GM23338 (cell line): Measurements from ENCODE around the gene MBNL3. TPM values are rescaled to one million over a fixed set of nuclear protein-coding genes. Genes with fewer than 3 reads are reported as not detected.

Source experiments
- ATAC-seq: fragments of 200-7000 bp; cut with Tn5 transposase; 3 replicates; pipeline ENCODE4 v1.9.1; 2020
- DNase-seq: peaks from one replicate; pipeline ENCODE4 v3.0.0-alpha.2; 2015; ENCODE audit warnings: low spot score
- H2AFZ ChIP-seq: fragments of 200-600 bp; sonication (generic); 2 replicates; pipeline ENCODE4 v1.8.0; 2016; ENCODE audit warnings: antibody characterized with exemption, mild to moderate bottlenecking, moderate library complexity
- H3F3A ChIP-seq: fragments of 200-600 bp; sonication (generic); replicated peaks from 2 replicates; pipeline ENCODE4 v1.8.0; 2017; ENCODE audit warnings: antibody characterized with exemption, mixed run types, low read depth
- H3K27ac ChIP-seq: fragments of 200-600 bp; sonication (generic); 2 replicates; pipeline ENCODE4 v1.6.1; 2016; ENCODE audit warnings: low read depth
- H3K27me3 ChIP-seq: fragments of 200-600 bp; sonication (generic); 2 replicates; pipeline ENCODE4 v1.8.0; 2016; ENCODE audit warnings: mild to moderate bottlenecking, mixed run types, moderate library complexity; ENCODE audit not compliant: insufficient read depth
- H3K36me3 ChIP-seq: fragments of 200-600 bp; sonication (generic); 2 replicates; pipeline ENCODE4 v1.8.0; 2016; ENCODE audit warnings: mild to moderate bottlenecking; ENCODE audit not compliant: insufficient read depth
- H3K4me1 ChIP-seq: fragments of 200-600 bp; sonication (generic); 2 replicates; pipeline ENCODE4 v1.8.0; 2016; ENCODE audit warnings: mild to moderate bottlenecking, moderate library complexity; ENCODE audit not compliant: insufficient read depth
- H3K4me2 ChIP-seq: fragments of 200-600 bp; sonication (generic); 2 replicates; pipeline ENCODE4 v1.7.1; 2017; ENCODE audit warnings: mixed run types
- H3K4me3 ChIP-seq: fragments of 200-600 bp; sonication (generic); 2 replicates; pipeline ENCODE4 v1.6.1; 2016; ENCODE audit warnings: mixed run types
- H3K79me2 ChIP-seq: fragments of 200-600 bp; sonication (generic); replicated peaks from 2 replicates; pipeline ENCODE4 v1.8.0; 2017; ENCODE audit warnings: mild to moderate bottlenecking; ENCODE audit not compliant: insufficient read depth
- H3K9me2 ChIP-seq: fragments of 200-600 bp; sonication (generic); 2 replicates; pipeline ENCODE4 v1.8.0; 2017; ENCODE audit not compliant: insufficient read depth
- H4K20me1 ChIP-seq: fragments of 200-600 bp; sonication (generic); replicated peaks from 2 replicates; pipeline ENCODE4 v1.8.0; 2017; ENCODE audit warnings: mild to moderate bottlenecking; ENCODE audit not compliant: insufficient read depth
- H3K27ac Mint-ChIP-seq: 2 replicates; pipeline ENCODE4 v1.8.0; 2020; ENCODE audit warnings: inconsistent platforms, mild to moderate bottlenecking, moderate library complexity, mixed read lengths
- H3K27me3 Mint-ChIP-seq: 3 replicates; pipeline ENCODE4 v1.8.0; 2022; ENCODE audit warnings: low read depth, mild to moderate bottlenecking, moderate library complexity, mixed read lengths, inconsistent platforms; ENCODE audit not compliant: insufficient read depth, poor library complexity
- H3K36me3 Mint-ChIP-seq: 3 replicates; pipeline ENCODE4 v1.8.0; 2021; ENCODE audit warnings: low read depth, mild to moderate bottlenecking, inconsistent platforms, moderate library complexity, mixed read lengths
- H3K4me1 Mint-ChIP-seq: 3 replicates; pipeline ENCODE4 v1.8.0; 2020; ENCODE audit warnings: mild to moderate bottlenecking, inconsistent platforms, mixed read lengths
- H3K4me3 Mint-ChIP-seq: 3 replicates; pipeline ENCODE4 v1.8.0; 2021; ENCODE audit warnings: moderate library complexity, mild to moderate bottlenecking, inconsistent platforms, mixed read lengths
- H3K9me3 Mint-ChIP-seq: 3 replicates; pipeline ENCODE4 v1.8.0; 2020; ENCODE audit warnings: moderate library complexity, mild to moderate bottlenecking, inconsistent platforms, mixed read lengths
- CTCF ChIP-seq, 2 experiments: fragments of 200-600 bp in 1 of 2; sonication (generic) in 1 of 2; conservative IDR thresholded peaks; 2 replicates each; pipeline versions ENCODE4 v1.5.1 to v1.6.1; 2016 to 2017; ENCODE audit warnings: antibody characterized with exemption in 2 of 2, low read depth in 2 of 2, mild to moderate bottlenecking in 2 of 2, moderate library complexity in 1 of 2
- EZH2 ChIP-seq: fragments of 200-600 bp; sonication (generic); IDR thresholded peaks from one replicate; pipeline ENCODE4 v1.8.0; 2017; ENCODE audit warnings: antibody characterized with exemption, mild to moderate bottlenecking, low read depth; ENCODE audit not compliant: unreplicated experiment
- EZH2phosphoT487 ChIP-seq: fragments of 200-600 bp; sonication (generic); IDR thresholded peaks from one replicate; pipeline ENCODE4 v1.8.1; 2018; ENCODE audit warnings: antibody characterized with exemption; ENCODE audit not compliant: unreplicated experiment
- JUNB ChIP-seq: IDR thresholded peaks from one replicate; pipeline ENCODE4 v1.6.1; 2016; ENCODE audit warnings: antibody characterized with exemption; ENCODE audit not compliant: unreplicated experiment
- NANOG ChIP-seq: IDR thresholded peaks from 2 replicates; pipeline ENCODE4 v1.6.1; 2016; ENCODE audit warnings: antibody characterized with exemption, borderline replicate concordance
- STAT1 ChIP-seq: IDR thresholded peaks from one replicate; pipeline ENCODE4 v1.6.1; 2016; ENCODE audit warnings: antibody characterized with exemption; ENCODE audit not compliant: unreplicated experiment
- ZNF114 ChIP-seq: fragments of 250-450 bp; sonication (Bioruptor Pico); IDR thresholded peaks from 2 replicates; pipeline ENCODE4 v1.5.0; 2020; ENCODE audit warnings: mild to moderate bottlenecking, moderate library complexity
- polyA plus RNA-seq: library from polyadenylated mRNA; unstranded; fragments of >200 nt; fragmentation: Nextera tagmentation; extraction: Ambion mirVana; gene quantifications from 2 replicates; pipeline ENCODE4 v1.2.1, GENCODE V29; 2016
- total RNA-seq: library from RNA; depleted of rRNA; stranded (reverse); fragments of >200 nt; shearing (Covaris generic); gene quantifications from 2 replicates; pipeline ENCODE4 v1.2.3, GENCODE V29; 2014
- TF ChIP-seq, protein P1 (sequence below): fragments of 250-450 bp; sonication (Bioruptor Pico); IDR thresholded peaks from 2 replicates; pipeline ENCODE4 v1.5.0; 2020; ENCODE audit warnings: mild to moderate bottlenecking, moderate library complexity

The MBNL3 gene
- total and polyA plus RNA-seq, 2 experiments from 2014 or later, result 2.3 to 2.4 TPM

GRCh38 chrX:132480581-132481203 is 8.1 kb downstream of the MBNL3 start:
- no peaks in the 10 kb centered on the region for H3K27me3 Mint-ChIP-seq
- Histone ChIP-seq H3K27me3 (no peaks in the 10 kb centered on the region), H2AFZ (peak overlapping the region; percentile 18; the same call in 1 of the 2 replicates), H3K4me1 (peaks cover 52% of the 10 kb centered on the region), H3K79me2 (no peaks in the 10 kb centered on the region), H3K4me3 (no peak overlapping the region), H3K4me2 (peak overlapping the region; percentile 60; the same call in 1 of the 2 replicates), H3F3A (no peaks in the 10 kb centered on the region), H4K20me1 (no peaks in the 10 kb centered on the region), H3K36me3 (no peaks in the 10 kb centered on the region), H3K9me2 (no peaks in the 10 kb centered on the region), H3K27ac (peak overlapping the region; percentile 26; the same call in 1 of the 2 replicates)
- H3K27ac Mint-ChIP-seq, result peak overlapping the region; percentile 91
- H3K9me3 Mint-ChIP-seq, result no peaks in the 10 kb centered on the region
- ATAC-seq (no peak), DNase-seq (no peak)
- no peak overlapping the region for H3K4me3 Mint-ChIP-seq
- H3K4me1 Mint-ChIP-seq, result peaks cover 72% of the 10 kb centered on the region
- TF ChIP-seq ZNF114 (no peak), CTCF (conservative IDR thresholded peaks at IDR 0.05; ENCODE audit: low read depth in 2 of 2) (no peak), NANOG (no peak), STAT1 (no peak)
- H3K36me3 Mint-ChIP-seq, result no peaks in the 10 kb centered on the region

- H3K36me3 Mint-ChIP-seq, result no peaks in the 10 kb centered on the region
- H3K27ac Mint-ChIP-seq, result no peak overlapping the region
- no peak for ATAC-seq
- DNase-seq, result no peak
- no peaks in the 10 kb centered on the region for H3K9me2 ChIP-seq
- H3K4me2 ChIP-seq, result no peak overlapping the region
- H3K9me3 Mint-ChIP-seq, result no peaks in the 10 kb centered on the region
- no peak overlapping the region for H3K27ac ChIP-seq
- H4K20me1 ChIP-seq, result no peaks in the 10 kb centered on the region
- no peaks in the 10 kb centered on the region for H3K79me2 ChIP-seq
- H3F3A ChIP-seq, result no peaks in the 10 kb centered on the region
- no peaks in the 10 kb centered on the region for H3K36me3 ChIP-seq
- peaks cover 5% of the 10 kb centered on the region for H3K4me1 ChIP-seq
- H3K4me3 ChIP-seq, result no peak overlapping the region
- H3K27me3 ChIP-seq, result no peaks in the 10 kb centered on the region
- no peaks in the 10 kb centered on the region for H3K27me3 Mint-ChIP-seq
- H2AFZ ChIP-seq, result no peak overlapping the region
- H3K4me1 Mint-ChIP-seq, result peaks cover 42% of the 10 kb centered on the region
- no peak overlapping the region for H3K4me3 Mint-ChIP-seq
- no peak for TF ChIP-seq NANOG
- TF ChIP-seq JUNB, result no peak
- no peak for TF ChIP-seq STAT1
- TF ChIP-seq ZNF114, result no peak
- TF ChIP-seq EZH2, result no peak
- TF ChIP-seq EZH2phosphoT487, result no peak
- TF ChIP-seq, protein P1, sequence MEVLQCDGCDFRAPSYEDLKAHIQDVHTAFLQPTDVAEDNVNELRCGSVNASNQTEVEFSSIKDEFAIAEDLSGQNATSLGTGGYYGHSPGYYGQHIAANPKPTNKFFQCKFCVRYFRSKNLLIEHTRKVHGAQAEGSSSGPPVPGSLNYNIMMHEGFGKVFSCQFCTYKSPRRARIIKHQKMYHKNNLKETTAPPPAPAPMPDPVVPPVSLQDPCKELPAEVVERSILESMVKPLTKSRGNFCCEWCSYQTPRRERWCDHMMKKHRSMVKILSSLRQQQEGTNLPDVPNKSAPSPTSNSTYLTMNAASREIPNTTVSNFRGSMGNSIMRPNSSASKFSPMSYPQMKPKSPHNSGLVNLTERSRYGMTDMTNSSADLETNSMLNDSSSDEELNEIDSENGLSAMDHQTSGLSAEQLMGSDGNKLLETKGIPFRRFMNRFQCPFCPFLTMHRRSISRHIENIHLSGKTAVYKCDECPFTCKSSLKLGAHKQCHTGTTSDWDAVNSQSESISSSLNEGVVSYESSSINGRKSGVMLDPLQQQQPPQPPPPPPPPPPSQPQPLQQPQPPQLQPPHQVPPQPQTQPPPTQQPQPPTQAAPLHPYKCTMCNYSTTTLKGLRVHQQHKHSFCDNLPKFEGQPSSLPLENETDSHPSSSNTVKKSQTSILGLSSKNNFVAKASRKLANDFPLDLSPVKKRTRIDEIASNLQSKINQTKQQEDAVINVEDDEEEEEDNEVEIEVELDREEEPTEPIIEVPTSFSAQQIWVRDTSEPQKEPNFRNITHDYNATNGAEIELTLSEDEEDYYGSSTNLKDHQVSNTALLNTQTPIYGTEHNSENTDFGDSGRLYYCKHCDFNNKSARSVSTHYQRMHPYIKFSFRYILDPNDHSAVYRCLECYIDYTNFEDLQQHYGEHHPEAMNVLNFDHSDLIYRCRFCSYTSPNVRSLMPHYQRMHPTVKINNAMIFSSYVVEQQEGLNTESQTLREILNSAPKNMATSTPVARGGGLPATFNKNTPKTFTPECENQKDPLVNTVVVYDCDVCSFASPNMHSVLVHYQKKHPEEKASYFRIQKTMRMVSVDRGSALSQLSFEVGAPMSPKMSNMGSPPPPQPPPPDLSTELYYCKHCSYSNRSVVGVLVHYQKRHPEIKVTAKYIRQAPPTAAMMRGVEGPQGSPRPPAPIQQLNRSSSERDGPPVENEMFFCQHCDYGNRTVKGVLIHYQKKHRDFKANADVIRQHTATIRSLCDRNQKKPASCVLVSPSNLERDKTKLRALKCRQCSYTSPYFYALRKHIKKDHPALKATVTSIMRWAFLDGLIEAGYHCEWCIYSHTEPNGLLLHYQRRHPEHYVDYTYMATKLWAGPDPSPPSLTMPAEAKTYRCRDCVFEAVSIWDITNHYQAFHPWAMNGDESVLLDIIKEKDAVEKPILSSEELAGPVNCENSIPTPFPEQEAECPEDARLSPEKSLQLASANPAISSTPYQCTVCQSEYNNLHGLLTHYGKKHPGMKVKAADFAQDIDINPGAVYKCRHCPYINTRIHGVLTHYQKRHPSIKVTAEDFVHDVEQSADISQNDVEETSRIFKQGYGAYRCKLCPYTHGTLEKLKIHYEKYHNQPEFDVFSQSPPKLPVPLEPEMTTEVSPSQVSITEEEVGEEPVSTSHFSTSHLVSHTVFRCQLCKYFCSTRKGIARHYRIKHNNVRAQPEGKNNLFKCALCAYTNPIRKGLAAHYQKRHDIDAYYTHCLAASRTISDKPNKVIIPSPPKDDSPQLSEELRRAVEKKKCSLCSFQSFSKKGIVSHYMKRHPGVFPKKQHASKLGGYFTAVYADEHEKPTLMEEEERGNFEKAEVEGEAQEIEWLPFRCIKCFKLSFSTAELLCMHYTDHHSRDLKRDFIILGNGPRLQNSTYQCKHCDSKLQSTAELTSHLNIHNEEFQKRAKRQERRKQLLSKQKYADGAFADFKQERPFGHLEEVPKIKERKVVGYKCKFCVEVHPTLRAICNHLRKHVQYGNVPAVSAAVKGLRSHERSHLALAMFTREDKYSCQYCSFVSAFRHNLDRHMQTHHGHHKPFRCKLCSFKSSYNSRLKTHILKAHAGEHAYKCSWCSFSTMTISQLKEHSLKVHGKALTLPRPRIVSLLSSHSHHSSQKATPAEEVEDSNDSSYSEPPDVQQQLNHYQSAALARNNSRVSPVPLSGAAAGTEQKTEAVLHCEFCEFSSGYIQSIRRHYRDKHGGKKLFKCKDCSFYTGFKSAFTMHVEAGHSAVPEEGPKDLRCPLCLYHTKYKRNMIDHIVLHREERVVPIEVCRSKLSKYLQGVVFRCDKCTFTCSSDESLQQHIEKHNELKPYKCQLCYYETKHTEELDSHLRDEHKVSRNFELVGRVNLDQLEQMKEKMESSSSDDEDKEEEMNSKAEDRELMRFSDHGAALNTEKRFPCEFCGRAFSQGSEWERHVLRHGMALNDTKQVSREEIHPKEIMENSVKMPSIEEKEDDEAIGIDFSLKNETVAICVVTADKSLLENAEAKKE (CRISPR knock-in tag), result no peak
These were observed 14.1 kb downstream of the MBNL3 start for GRCh38 chrX:132474544-132475248.
